ENCODE data around the gene RCCD1.

The RCCD1 gene, protein sequence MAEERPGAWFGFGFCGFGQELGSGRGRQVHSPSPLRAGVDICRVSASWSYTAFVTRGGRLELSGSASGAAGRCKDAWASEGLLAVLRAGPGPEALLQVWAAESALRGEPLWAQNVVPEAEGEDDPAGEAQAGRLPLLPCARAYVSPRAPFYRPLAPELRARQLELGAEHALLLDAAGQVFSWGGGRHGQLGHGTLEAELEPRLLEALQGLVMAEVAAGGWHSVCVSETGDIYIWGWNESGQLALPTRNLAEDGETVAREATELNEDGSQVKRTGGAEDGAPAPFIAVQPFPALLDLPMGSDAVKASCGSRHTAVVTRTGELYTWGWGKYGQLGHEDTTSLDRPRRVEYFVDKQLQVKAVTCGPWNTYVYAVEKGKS

DNA sequence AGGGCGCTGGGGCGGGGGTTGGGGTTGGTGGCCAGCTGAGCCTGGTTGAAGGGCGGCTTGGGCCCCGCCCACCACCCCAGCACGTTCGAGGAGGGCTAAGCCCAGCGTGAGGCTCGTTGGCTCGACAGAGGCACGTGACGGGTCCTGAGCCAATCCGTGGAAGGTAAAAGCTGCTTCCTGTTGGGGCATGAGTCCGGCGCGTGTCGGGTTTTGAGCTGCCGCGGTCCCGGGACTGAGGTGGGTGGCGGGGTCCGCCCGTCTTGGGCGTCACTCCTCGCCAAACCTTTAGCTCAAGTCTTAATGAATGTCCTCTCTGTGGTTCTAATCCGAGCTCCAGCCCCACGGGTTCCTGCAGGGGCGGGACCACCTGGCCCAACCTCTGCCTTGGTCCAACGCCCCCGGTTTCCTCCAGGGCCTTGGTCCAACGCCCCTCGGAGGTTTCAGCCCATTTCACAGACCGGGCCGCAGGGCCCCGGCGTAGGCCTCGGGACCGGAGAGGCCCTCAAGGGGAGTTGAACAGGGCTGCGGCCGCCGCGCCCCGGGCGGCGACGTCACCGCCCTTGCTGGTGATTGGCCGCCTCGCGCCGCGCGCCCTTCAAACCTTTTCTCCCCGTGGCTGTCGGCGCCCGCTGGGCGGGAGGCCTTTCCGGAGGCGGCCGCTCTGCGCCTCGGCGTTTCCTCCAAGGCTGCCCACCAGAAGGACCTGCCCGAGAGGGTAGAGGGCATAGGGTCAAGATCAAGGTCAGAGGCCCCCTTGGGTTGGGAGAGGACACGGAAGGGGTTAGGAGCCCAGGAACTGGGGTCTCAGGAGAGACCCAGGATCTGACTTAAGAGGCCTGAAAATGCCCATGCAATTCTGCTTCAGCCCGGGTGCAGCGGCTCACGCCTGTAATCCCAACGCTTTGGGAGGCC, at the start of gene RCCD1:
Gene RCCD1 (plus strand): TSS at position 173 of the 912 bp plus-strand sequence. CDS start 1,851 bp downstream, outside the sequence.
- H3K27me3 ChIP-seq (ENCODE audit: control insufficient read depth, low read length): no peaks in the 10 kb centered on the region
- peaks cover 66% of the 10 kb centered on the region for H3K36me3 ChIP-seq (ENCODE audit: control insufficient read depth, low read length)
- peak within 1 kb of the TSS; percentile 89 for H3K27ac ChIP-seq (ENCODE audit: low read depth, low read length)
- peak within 1 kb of the TSS; percentile 87 for H3K4me2 ChIP-seq (ENCODE audit: low read length)
- no peaks in the 10 kb centered on the region for H3K9me3 ChIP-seq (ENCODE audit: control insufficient read depth, insufficient read depth, low read length)
- TF ChIP-seq, protein P1, sequence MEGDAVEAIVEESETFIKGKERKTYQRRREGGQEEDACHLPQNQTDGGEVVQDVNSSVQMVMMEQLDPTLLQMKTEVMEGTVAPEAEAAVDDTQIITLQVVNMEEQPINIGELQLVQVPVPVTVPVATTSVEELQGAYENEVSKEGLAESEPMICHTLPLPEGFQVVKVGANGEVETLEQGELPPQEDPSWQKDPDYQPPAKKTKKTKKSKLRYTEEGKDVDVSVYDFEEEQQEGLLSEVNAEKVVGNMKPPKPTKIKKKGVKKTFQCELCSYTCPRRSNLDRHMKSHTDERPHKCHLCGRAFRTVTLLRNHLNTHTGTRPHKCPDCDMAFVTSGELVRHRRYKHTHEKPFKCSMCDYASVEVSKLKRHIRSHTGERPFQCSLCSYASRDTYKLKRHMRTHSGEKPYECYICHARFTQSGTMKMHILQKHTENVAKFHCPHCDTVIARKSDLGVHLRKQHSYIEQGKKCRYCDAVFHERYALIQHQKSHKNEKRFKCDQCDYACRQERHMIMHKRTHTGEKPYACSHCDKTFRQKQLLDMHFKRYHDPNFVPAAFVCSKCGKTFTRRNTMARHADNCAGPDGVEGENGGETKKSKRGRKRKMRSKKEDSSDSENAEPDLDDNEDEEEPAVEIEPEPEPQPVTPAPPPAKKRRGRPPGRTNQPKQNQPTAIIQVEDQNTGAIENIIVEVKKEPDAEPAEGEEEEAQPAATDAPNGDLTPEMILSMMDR (IDR thresholded peaks at IDR 0.05; ENCODE audit: low read depth, low read length, poor library complexity, severe bottlenecking): no peak
- TF ChIP-seq EZH2phosphoT487 (IDR thresholded peaks at IDR 0.05; ENCODE audit: borderline replicate concordance, low read length): no peak
- peak within 1 kb of the TSS; percentile 80 for H3K4me3 ChIP-seq (ENCODE audit: low read length)
- H3K79me2 ChIP-seq (ENCODE audit: control insufficient read depth, low read length): peaks cover 31% of the 10 kb centered on the region
- H3F3A ChIP-seq (ENCODE audit: control insufficient read depth, insufficient read depth): 0 out of 2 replicates have a peak, but pooled peaks cover 3% of the 10 kb centered on the region
- H3K9me2 ChIP-seq (replicated peaks; ENCODE audit: control insufficient read depth, low read length): no peaks in the 10 kb centered on the region
- H4K20me1 ChIP-seq (ENCODE audit: control insufficient read depth, insufficient read depth, low read depth, low read length): no peaks in the 10 kb centered on the region
- peaks cover 24% of the 10 kb centered on the region for H3K4me1 ChIP-seq (ENCODE audit: control insufficient read depth, low read length)

DNA sequence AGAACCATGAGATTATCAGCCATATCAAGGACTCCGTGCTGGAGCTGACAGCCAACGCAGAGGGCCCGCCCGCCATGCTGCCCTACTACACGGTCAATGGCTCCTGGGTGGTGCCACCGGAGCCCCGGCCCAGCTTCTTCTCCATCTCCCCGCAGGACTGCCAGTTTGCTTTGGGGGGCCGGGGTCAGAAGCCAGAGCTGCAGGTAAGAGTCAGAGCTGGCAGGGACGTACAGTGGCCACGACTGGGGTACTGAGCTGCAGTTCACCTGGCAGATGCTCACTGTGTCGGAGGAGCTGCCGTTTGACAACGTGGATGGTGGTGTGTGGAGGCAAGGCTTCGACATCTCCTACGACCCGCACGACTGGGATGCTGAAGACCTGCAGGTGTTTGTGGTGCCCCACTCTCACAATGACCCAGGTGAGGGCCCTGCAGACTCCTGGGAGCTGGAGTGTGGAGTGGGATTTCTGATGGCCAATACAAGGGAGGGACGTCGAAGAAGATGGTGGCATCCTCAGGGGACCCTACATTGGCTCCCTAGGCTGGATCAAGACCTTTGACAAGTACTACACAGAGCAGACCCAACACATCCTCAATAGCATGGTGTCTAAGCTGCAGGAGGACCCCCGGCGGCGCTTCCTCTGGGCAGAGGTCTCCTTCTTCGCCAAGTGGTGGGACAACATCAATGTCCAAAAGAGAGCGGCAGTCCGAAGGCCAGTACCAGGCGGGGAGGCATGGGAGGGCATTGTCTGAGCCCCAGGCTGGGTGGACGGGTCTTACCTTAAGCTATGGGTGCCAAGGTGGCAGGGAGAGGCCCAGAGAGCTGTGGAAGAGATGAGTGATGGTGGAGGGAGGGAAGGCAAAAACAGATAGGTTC, 49.1 kb upstream of the RCCD1 start:
- no peaks in the 10 kb centered on the region for H3F3A ChIP-seq (ENCODE audit: control insufficient read depth, insufficient read depth)
- H3K9me3 ChIP-seq (ENCODE audit: control insufficient read depth, insufficient read depth, low read length): no peaks in the 10 kb centered on the region
- no peaks in the 10 kb centered on the region for H3K9me2 ChIP-seq (replicated peaks; ENCODE audit: control insufficient read depth, low read length)
- H3K4me2 ChIP-seq (ENCODE audit: low read length): no peak overlapping the region
- H3K36me3 ChIP-seq (ENCODE audit: control insufficient read depth, low read length): peaks cover 59% of the 10 kb centered on the region
- TF ChIP-seq, protein P1 (IDR thresholded peaks at IDR 0.05; ENCODE audit: low read depth, low read length, poor library complexity, severe bottlenecking): no peak
- no peak for TF ChIP-seq EZH2phosphoT487 (IDR thresholded peaks at IDR 0.05; ENCODE audit: borderline replicate concordance, low read length)
- H3K27ac ChIP-seq (ENCODE audit: low read depth, low read length): no peak overlapping the region
- no peaks in the 10 kb centered on the region for H4K20me1 ChIP-seq (ENCODE audit: control insufficient read depth, insufficient read depth, low read depth, low read length)
- H3K4me1 ChIP-seq (ENCODE audit: control insufficient read depth, low read length): peaks cover 23% of the 10 kb centered on the region
- H3K4me3 ChIP-seq (ENCODE audit: low read length): no peak overlapping the region
- H3K79me2 ChIP-seq (ENCODE audit: control insufficient read depth, low read length): peaks cover 28% of the 10 kb centered on the region
- no peaks in the 10 kb centered on the region for H3K27me3 ChIP-seq (ENCODE audit: control insufficient read depth, low read length)

DNA sequence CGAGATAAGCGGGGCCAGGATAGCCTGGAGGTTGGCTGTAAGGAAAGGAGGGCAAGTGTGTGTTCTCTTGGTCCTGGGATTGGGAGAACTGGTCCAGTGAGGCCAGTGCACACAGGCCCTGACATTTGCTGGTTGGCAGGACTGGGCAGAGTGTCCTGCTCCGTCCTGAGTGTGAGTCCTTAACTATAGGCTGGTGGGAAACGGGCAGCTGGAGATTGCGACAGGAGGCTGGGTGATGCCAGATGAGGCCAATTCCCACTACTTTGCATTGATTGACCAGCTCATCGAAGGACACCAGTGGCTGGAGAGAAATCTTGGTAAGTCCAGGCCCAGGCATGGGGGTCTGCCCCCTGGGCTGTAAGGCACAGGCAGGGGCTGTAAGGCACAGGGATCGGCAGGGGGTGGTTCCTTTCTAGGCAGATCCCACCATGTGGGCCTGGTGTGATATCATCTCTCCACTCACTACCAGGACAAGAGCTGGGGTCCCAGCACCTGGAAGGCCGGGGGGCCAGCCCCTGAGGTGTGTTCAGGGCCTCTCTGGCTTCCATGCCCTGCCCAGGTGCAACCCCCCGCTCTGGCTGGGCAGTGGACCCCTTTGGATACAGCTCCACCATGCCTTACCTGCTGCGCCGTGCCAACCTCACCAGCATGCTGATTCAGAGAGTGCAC, 48.4 kb upstream of the RCCD1 start:
- Histone ChIP-seq H3K36me3 (ENCODE audit: control insufficient read depth, low read length) (peaks cover 67% of the 10 kb centered on the region), H3K9me2 (replicated peaks; ENCODE audit: control insufficient read depth, low read length) (no peaks in the 10 kb centered on the region), H3K4me1 (ENCODE audit: control insufficient read depth, low read length) (peaks cover 20% of the 10 kb centered on the region), H3K27me3 (ENCODE audit: control insufficient read depth, low read length) (no peaks in the 10 kb centered on the region), H3K4me2 (ENCODE audit: low read length) (no peak overlapping the region), H4K20me1 (ENCODE audit: control insufficient read depth, insufficient read depth, low read depth, low read length) (no peaks in the 10 kb centered on the region), H3K79me2 (ENCODE audit: control insufficient read depth, low read length) (peaks cover 28% of the 10 kb centered on the region), H3K9me3 (ENCODE audit: control insufficient read depth, insufficient read depth, low read length) (no peaks in the 10 kb centered on the region), H3K4me3 (ENCODE audit: low read length) (no peak overlapping the region), H3F3A (ENCODE audit: control insufficient read depth, insufficient read depth) (no peaks in the 10 kb centered on the region), H3K27ac (ENCODE audit: low read depth, low read length) (no peak overlapping the region)
- TF ChIP-seq, protein P1 (IDR thresholded peaks at IDR 0.05; ENCODE audit: low read depth, low read length, poor library complexity, severe bottlenecking): no peak
- TF ChIP-seq EZH2phosphoT487 (IDR thresholded peaks at IDR 0.05; ENCODE audit: borderline replicate concordance, low read length): no peak

Data from DOHH2 (cell line).